ENCODE results near the gene ZBED4.

The ZBED4 gene

GRCh38 chr22:49856766-49857618 lies 3.3 kb downstream of the ZBED4 start:
- DNase-seq, result no peak

DNA sequence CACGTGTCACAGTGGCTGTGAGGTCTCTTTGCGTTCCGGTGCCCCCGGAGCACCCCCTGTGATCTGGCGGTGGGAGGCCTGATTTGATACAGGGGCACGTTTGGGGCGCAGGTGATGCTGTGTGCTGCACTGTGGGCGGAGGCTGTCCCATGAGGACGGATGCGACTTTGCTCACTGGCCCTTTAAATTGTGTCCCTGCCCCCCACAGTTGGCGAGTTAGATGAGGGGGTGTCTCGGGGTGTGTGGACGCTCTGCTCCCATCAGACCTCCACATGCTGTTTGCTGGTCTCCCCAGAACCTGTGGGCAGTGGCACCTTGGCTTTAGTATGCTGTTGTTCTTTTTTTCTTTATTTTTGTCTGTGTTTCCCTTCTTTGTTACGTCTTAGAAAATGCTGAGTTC lies 5.2 kb downstream of the ZBED4 start:
- DNase-seq, result no peak

GRCh38 chr22:49861642-49862495 lies 8.2 kb downstream of the ZBED4 start:
- DNase-seq, result no peak

GRCh38 chr22:49862496-49862776 lies 8.8 kb downstream of the ZBED4 start:
- DNase-seq, result no peak

DNA sequence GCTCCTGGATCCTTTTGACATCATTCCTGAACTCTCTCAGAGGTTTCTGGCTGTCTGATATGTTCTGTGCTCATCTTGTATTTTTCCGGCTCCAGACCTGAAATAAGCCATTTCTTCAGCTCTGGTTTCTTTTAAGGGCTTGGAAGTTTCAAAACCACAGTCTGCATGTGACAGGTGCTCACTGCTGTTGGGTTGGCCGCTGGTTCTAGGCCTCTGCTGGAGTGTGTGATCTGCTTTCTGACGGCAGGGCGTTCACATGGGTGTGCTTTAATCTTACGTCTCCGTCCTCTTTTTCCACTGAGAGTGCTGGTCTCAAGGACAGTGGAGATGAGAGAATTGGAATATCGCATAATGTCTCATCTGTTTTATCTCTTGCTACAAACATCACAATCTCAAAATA lies 10.3 kb downstream of the ZBED4 start:
- DNase-seq, result no peak

- no peak for DNase-seq
These were observed 11.5 kb downstream of the ZBED4 start for GRCh38 chr22:49865156-49865555.

GRCh38 chr22:49866134-49866533 lies 12.5 kb downstream of the ZBED4 start:
- DNase-seq, result no peak

DNA sequence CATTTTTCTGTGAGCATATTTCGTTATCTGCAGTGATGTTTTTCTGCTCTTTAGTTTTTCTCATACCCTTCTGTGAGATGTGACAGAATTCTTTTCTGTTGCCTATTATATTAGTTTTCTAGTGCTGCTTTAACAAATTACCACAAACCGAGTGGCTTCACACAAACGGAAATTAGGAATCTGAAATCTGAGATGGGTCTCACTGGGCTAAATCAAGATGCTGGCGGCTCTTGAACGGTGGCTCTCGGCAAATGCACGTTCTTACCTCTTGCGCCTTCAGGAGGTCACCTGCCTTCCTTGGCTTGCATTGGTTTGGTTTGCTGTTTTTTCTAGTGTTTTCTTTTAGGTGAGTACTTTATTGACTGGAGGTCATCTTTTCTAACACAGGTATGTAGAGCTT lies 13.0 kb downstream of the ZBED4 start:
- no peak for DNase-seq

- DNase-seq, result no peak
These were observed 13.9 kb downstream of the ZBED4 start for GRCh38 chr22:49867303-49868265.

DNA sequence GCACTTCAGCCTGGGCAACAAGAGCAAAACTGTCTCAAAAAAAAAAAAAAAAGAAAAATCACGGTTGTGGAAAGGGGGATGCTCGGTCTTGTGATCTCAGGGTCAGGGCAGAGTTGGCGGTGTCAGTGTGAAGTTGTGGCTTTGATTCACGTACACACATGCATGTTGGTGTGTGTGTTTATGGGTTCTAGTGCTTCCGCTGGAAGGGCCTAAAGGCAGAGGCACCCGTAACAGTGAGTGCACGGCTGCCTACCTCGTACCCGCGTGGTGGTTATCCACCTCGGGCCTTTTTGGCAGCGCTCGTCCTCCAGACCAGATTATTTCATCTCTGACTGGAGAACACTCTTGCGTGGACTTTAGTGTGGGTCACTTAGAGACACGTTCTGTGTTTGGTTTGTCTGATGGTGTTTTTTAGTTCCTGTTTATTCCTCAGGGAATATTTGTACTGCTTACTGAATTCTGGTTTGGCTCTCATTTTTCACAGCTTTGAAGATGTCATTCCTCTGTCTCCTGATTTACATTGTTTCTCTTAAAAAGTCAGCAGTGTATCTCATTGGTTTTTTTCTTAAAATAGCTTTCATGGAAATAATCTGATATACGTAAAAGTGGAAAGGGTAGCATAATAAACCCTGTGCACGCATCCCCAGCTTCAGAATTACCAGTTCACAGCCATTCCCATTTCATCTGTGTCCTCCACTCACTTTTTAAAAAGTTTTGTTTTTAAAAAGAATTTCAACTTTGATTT lies 15.6 kb downstream of the ZBED4 start:
- DNase-seq, result no peak

- DNase-seq, result no peak
These were observed 16.4 kb downstream of the ZBED4 start for GRCh38 chr22:49869845-49870712.

DNA sequence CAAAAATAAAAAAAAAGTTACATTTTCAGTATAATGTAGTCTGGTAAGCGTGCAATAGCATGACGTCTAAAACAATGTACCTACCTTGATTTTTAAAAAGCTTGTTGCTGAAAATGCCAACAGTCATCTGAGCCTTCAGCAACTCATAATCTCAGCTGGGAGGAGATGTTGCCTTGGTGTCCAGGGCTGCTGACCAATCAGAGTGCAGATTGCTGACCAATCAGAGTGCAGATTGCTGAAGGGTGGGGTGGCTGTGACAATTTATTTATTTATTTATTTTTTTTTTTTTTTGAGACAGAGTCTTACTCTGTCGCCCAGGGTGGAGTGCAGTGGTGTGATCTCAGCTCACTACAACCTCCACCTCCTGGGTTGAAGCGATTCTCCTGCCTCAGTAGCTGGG lies 17.8 kb downstream of the ZBED4 start:
- DNase-seq, result no peak

- DNase-seq, result no peak
These were observed 18.7 kb downstream of the ZBED4 start for GRCh38 chr22:49872347-49872746.

GRCh38 chr22:49873228-49873940 lies 19.7 kb downstream of the ZBED4 start:
- DNase-seq, result no peak

- no peak for DNase-seq
These were observed 24.0 kb downstream of the ZBED4 start for GRCh38 chr22:49877642-49878041.

- no peak for DNase-seq
These were observed 24.6 kb downstream of the ZBED4 start for GRCh38 chr22:49878206-49878605.

GRCh38 chr22:49879871-49880270 lies 26.2 kb downstream of the ZBED4 start:
- no peak for DNase-seq

- DNase-seq, result no peak
These were observed 26.6 kb downstream of the ZBED4 start for GRCh38 chr22:49880281-49880680.

- DNase-seq, result no peak
These were observed 28.2 kb downstream of the ZBED4 start for GRCh38 chr22:49881856-49882255.

DNA sequence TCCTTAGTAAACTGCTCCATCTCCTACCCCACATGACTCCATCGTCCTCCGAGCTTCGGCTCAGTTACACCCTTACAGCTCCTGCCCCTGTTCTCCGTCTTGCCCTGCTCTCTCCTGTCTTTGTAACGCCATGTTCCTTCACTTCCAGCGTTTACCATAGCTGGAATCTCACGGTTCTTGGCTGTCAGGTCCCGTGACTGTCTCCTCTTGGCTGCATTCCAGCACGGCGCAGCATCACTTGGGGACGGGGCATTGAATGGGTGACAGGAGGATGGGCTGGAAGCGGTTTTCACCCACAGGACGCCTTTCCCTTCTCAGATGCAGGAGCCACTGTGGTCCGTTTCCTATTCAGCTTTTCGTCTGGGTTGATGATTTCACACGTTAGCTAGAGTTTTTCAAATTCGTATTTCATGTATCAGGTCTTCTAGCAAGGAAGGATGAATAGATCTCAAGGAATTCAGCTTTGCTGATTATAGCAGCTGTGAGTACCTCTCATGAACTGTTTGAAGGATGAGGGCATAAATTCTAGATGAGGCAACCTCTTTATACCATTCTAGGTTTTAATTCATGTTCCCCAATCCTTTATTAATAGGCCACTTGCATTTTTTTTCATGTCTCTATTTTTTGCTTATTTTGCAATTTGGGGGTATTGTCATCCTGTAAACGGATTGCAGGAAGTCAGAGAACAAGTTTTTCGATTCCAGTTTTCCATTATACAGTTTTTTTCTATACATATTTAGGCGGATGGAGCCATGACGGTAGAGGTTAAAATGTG lies 29.1 kb downstream of the ZBED4 start:
- no peak for DNase-seq

Data from activated naive CD4-positive, alpha-beta T cell treated with Interleukin-2 at 50 U/mL for 16 hours (primary cell).